GM19025 (cell line): ENCODE data around the gene DPPA5.
"Not testable (repeated sequence)": the region's sequence is repeated elsewhere in the genome, so short reads cannot be mapped to it uniquely, and the experiment has no call there.

Experiments
- ATAC-seq: cut with Tn5 transposase; IDR thresholded peaks from one replicate; pipeline ENCODE4 v1.9.1; 2021; ENCODE audit warnings: mild to moderate bottlenecking, low read depth, moderate library complexity; ENCODE audit not compliant: unreplicated experiment

Gene DPPA5

GRCh38 chr6:73308712-73309534 is 45.2 kb downstream of the DPPA5 start:
- no peak for ATAC-seq

GRCh38 chr6:73303773-73304172 is 50.3 kb downstream of the DPPA5 start:
- not testable (repeated sequence) for ATAC-seq
